Subcutaneous adipose tissue (tissue), 4 donors: ENCODE data around the gene NELFA. TPM values are rescaled to one million over a fixed set of nuclear protein-coding genes. Genes with fewer than 3 reads are reported as not detected.

Experiments
- CTCF ChIP-seq: fragments of 450-650 bp; IDR thresholded peaks from one replicate; pipeline ENCODE4 v1.5.1; 2016; ENCODE audit warnings: low read depth, mild to moderate bottlenecking, control low read depth, antibody characterized with exemption, moderate library complexity
- total RNA-seq, 4 donors: library from RNA; depleted of rRNA; stranded (reverse); fragments of >200 nt; gene quantifications; one replicate each; pipeline ENCODE4 v1.1.0, GENCODE V29; 2016

Gene NELFA
- total RNA-seq, 4 donors from 2014 or later: 7.8 to 30.5 (median 16.3) TPM

- no peak for TF ChIP-seq CTCF
Observed at GRCh38 chr4:2047781-2048581, 39.2 kb upstream of the NELFA start.

- no peak for TF ChIP-seq CTCF
Observed at GRCh38 chr4:2047031-2047660, 38.4 kb upstream of the NELFA start.

GRCh38 chr4:2046031-2046961 lies 37.5 kb upstream of the NELFA start:
- no peak for TF ChIP-seq CTCF

DNA sequence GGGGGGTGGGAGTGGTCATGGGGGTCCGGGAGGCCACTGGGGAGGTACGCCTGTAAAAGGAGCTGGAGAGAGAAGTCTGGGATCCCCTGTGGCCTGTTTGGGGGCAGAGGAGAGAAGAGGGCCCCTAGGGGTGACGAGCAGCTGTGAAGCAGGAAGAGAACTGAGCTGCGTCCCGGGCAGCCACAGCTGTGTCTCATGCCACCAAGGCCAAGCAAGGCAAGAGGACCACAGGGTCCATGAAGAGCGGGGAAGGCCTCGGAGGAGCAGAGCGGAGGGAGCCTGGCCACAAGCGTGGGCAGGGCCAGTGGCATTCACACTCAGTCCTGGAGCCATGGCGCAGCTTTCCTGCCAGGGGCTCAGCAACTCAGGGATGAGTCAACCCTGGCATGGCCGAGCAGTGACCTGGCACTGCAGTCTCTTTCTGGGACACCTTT lies 36.8 kb upstream of the NELFA start:
- TF ChIP-seq CTCF: no peak

- TF ChIP-seq CTCF: no peak
Observed at GRCh38 chr4:2044542-2045517, 36.1 kb upstream of the NELFA start.

- no peak for TF ChIP-seq CTCF
Observed at GRCh38 chr4:2044119-2044485, 35.3 kb upstream of the NELFA start.
